Kidney glomerular epithelial cell (primary cell): ENCODE results near the gene DCDC2.
"Not testable (repeated sequence)": the region's sequence is repeated elsewhere in the genome, so short reads cannot be mapped to it uniquely, and the experiment has no call there.

Experiments
- DNase-seq: peaks from one replicate; lab custom pipeline; 2025; lab: John Stamatoyannopoulos, UW

The DCDC2 gene

GRCh38 chr6:24270011-24270410 is 87.8 kb downstream of the DCDC2 start:
- DNase-seq = no peak

GRCh38 chr6:24258214-24258613 is 99.6 kb downstream of the DCDC2 start:
- not testable (repeated sequence) for DNase-seq

- peak; percentile 40 for DNase-seq
Observed at GRCh38 chr6:24257282-24257681, 100.6 kb downstream of the DCDC2 start.

GRCh38 chr6:24255676-24256075 is 102.2 kb downstream of the DCDC2 start:
- DNase-seq = no peak

- no peak for DNase-seq
Observed at GRCh38 chr6:24253360-24253759, 104.5 kb downstream of the DCDC2 start.

GRCh38 chr6:24252280-24252679 is 105.6 kb downstream of the DCDC2 start:
- no peak for DNase-seq

- DNase-seq = no peak
Observed at GRCh38 chr6:24251339-24251738, 106.5 kb downstream of the DCDC2 start.

- peak; percentile 21 for DNase-seq
Observed at GRCh38 chr6:24249926-24250325, 107.9 kb downstream of the DCDC2 start.

- DNase-seq = peak; percentile 70
Observed at GRCh38 chr6:24245275-24245674, 112.6 kb downstream of the DCDC2 start.

GRCh38 chr6:24242924-24243323 is 114.9 kb downstream of the DCDC2 start:
- no peak for DNase-seq

GRCh38 chr6:24241779-24242178 is 116.1 kb downstream of the DCDC2 start:
- DNase-seq = not testable (repeated sequence)

- DNase-seq = no peak
Observed at GRCh38 chr6:24240943-24241342, 116.9 kb downstream of the DCDC2 start.

GRCh38 chr6:24240380-24240928 is 117.4 kb downstream of the DCDC2 start:
- DNase-seq = no peak

GRCh38 chr6:24238700-24239099 is 119.2 kb downstream of the DCDC2 start:
- no peak for DNase-seq

GRCh38 chr6:24236779-24237178 is 121.1 kb downstream of the DCDC2 start:
- DNase-seq = not testable (repeated sequence)

- DNase-seq = no peak
Observed at GRCh38 chr6:24233813-24234442, 123.9 kb downstream of the DCDC2 start.

GRCh38 chr6:24231438-24231977 is 126.4 kb downstream of the DCDC2 start:
- DNase-seq = no peak

GRCh38 chr6:24229696-24230405 is 128.0 kb downstream of the DCDC2 start:
- DNase-seq = no peak

GRCh38 chr6:24228681-24229255 is 129.1 kb downstream of the DCDC2 start:
- DNase-seq = peak; percentile 74

GRCh38 chr6:24228123-24228522 is 129.7 kb downstream of the DCDC2 start:
- no peak for DNase-seq

- DNase-seq = no peak
Observed at GRCh38 chr6:24227556-24227955, 130.3 kb downstream of the DCDC2 start.

GRCh38 chr6:24226541-24226940 is 131.3 kb downstream of the DCDC2 start:
- DNase-seq = no peak

- DNase-seq = no peak
Observed at GRCh38 chr6:24225838-24226237, 132.0 kb downstream of the DCDC2 start.
